Thoracic aorta (tissue), 2 donors: ENCODE results near the gene PIK3R2. TPM values are rescaled to one million over a fixed set of nuclear protein-coding genes. Genes with fewer than 3 reads are reported as not detected.
"Not testable (repeated sequence)": the region's sequence is repeated elsewhere in the genome, so short reads cannot be mapped to it uniquely, and the experiment has no call there.

Source experiments
- ATAC-seq: fragments of 150-250 bp; one replicate; pipeline ENCODE4 v1.8.0; 2017; ENCODE audit warnings: low read depth; ENCODE audit not compliant: insufficient number of reproducible peaks, low FRiP score
- DNase-seq: peaks from one replicate; pipeline ENCODE4 v3.0.0-alpha.2; 2020; ENCODE audit warnings: low spot score
- H3K27ac ChIP-seq, 2 donors: fragments of 200-600 bp; sonication (generic); 1 replicate in 1 of 2; 2 replicates in 1 of 2; pipeline ENCODE4 v1.5.1; 2016; ENCODE audit warnings: mild to moderate bottlenecking in 2 of 2, moderate library complexity in 2 of 2
- H3K27me3 ChIP-seq: fragments of 200-600 bp; sonication (generic); replicated peaks from 2 replicates; pipeline ENCODE4 v1.6.0; 2016; ENCODE audit warnings: mild to moderate bottlenecking; ENCODE audit not compliant: insufficient read depth
- H3K36me3 ChIP-seq: fragments of 200-600 bp; sonication (generic); one replicate; pipeline ENCODE4 v1.5.1; 2016
- H3K4me1 ChIP-seq, 2 donors: fragments of 200-600 bp; sonication (generic); 1 replicate in 1 of 2; 2 replicates in 1 of 2; pipeline versions ENCODE4 v1.5.1 to v1.6.0; 2016; ENCODE audit warnings: low read depth in 2 of 2, mild to moderate bottlenecking in 1 of 2; ENCODE audit not compliant: control insufficient read depth in 1 of 2
- H3K4me3 ChIP-seq: fragments of 200-600 bp; sonication (generic); 2 replicates; pipeline ENCODE4 v1.5.1; 2016; ENCODE audit warnings: mild to moderate bottlenecking
- H3K9me3 ChIP-seq: fragments of 200-600 bp; sonication (generic); 2 replicates; pipeline ENCODE4 v1.5.1; 2016
- CTCF ChIP-seq: fragments of 200-600 bp; sonication (generic); IDR thresholded peaks from one replicate; pipeline ENCODE4 v1.5.1; 2019; ENCODE audit warnings: antibody characterized with exemption
- total RNA-seq, 2 donors: library from RNA; depleted of rRNA; stranded (reverse); fragments of >200 nt; gene quantifications; one replicate each; pipeline versions ENCODE4 v1.1.0 to v1.2.3, GENCODE V29; 2016

The PIK3R2 gene
- total RNA-seq, 2 donors from 2014 or later: 14.3 to 15.8 TPM

- no peaks in the 10 kb centered on the region for H3K27me3 ChIP-seq
- H3K9me3 ChIP-seq: no peaks in the 10 kb centered on the region
- H3K27ac ChIP-seq: no peak overlapping the region
- ATAC-seq (no peak), DNase-seq (no peak)
- H3K4me1 ChIP-seq: peaks cover 24 to 47% of the 10 kb centered on the region in 2 donors
- peaks cover 12% of the 10 kb centered on the region for H3K36me3 ChIP-seq
- no peak for TF ChIP-seq CTCF
- no peak overlapping the region for H3K4me3 ChIP-seq
Measured at GRCh38 chr19:18158467-18158866, 5.5 kb downstream of the PIK3R2 start.

- not testable (repeated sequence) for H3K27me3 ChIP-seq, ATAC-seq, H3K4me3 ChIP-seq, H3K9me3 ChIP-seq, H3K27ac ChIP-seq, DNase-seq
- Histone ChIP-seq H3K4me1 (peaks cover 18 to 40% of the 10 kb centered on the region in 2 donors), H3K36me3 (peaks cover 14% of the 10 kb centered on the region)
Measured at GRCh38 chr19:18159059-18159616, 6.2 kb downstream of the PIK3R2 start.

GRCh38 chr19:18159810-18160209 is 6.8 kb downstream of the PIK3R2 start:
- ATAC-seq (no peak), DNase-seq (no peak)
- no peak for TF ChIP-seq CTCF
- Histone ChIP-seq H3K4me3 (no peak overlapping the region), H3K27me3 (no peaks in the 10 kb centered on the region), H3K36me3 (peaks cover 14% of the 10 kb centered on the region), H3K4me1 (peaks cover 13 to 34% of the 10 kb centered on the region in 2 donors), H3K9me3 (no peaks in the 10 kb centered on the region), H3K27ac (no peak overlapping the region)

- DNase-seq (no peak), ATAC-seq (no peak)
- no peak for TF ChIP-seq CTCF
- H3K4me1 ChIP-seq: peaks cover 13 to 34% of the 10 kb centered on the region in 2 donors
- H3K27me3 ChIP-seq: no peaks in the 10 kb centered on the region
- H3K9me3 ChIP-seq: no peaks in the 10 kb centered on the region
- peak overlapping the region; percentile 67 for H3K4me3 ChIP-seq
- peak overlapping the region; percentile 6 to 60 for H3K27ac ChIP-seq
- H3K36me3 ChIP-seq: peaks cover 17% of the 10 kb centered on the region
Measured at GRCh38 chr19:18160493-18160970, 7.6 kb downstream of the PIK3R2 start.

GRCh38 chr19:18160971-18161635 is 8.1 kb downstream of the PIK3R2 start:
- H3K9me3 ChIP-seq: no peaks in the 10 kb centered on the region
- peak overlapping the region; percentile 67 for H3K4me3 ChIP-seq
- peaks cover 13 to 30% of the 10 kb centered on the region in 2 donors for H3K4me1 ChIP-seq
- peak; percentile 62 for TF ChIP-seq CTCF
- DNase-seq (no peak), ATAC-seq (peak; percentile 52)
- peaks cover 22% of the 10 kb centered on the region for H3K36me3 ChIP-seq
- H3K27ac ChIP-seq: peak overlapping the region; percentile 6 to 60
- H3K27me3 ChIP-seq: no peaks in the 10 kb centered on the region
